NCI-H2196 (cell line): ENCODE data around the gene MRC1.

Source experiments
- DNase-seq: peaks from one replicate; lab custom pipeline; 2025; ENCODE audit not compliant: unreplicated experiment; lab: John Stamatoyannopoulos, UW

Gene MRC1

GRCh38 chr10:17808971-17809841 is at the start of gene MRC1:
TSS of gene MRC1 (plus strand) at chr10:17809348. CDS start at chr10:17809466, 118 bp downstream.
- no peak for DNase-seq

- DNase-seq: no peak
Observed at GRCh38 chr10:17764142-17764541, 45.0 kb upstream of the MRC1 start.

DNA sequence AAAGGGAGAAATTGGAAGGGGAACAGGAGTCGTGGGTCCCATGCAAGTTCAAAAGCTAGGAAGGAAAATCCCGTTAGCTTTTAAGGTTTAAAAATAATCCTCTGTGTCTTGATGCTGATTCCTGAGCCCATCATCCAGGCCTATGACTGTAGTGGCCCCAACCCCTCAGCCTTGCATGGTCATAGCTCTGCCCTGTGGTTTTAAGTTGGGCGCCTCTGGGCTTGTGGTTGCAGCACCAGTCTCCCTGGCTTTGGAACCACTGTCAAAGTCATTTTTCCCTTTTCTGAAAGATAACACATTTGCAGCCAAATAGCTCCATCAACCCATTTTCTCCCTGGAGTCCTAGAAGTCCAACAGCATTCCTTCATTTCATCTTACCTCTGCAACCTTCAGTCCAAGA is 43.5 kb upstream of the MRC1 start:
- DNase-seq: no peak

DNA sequence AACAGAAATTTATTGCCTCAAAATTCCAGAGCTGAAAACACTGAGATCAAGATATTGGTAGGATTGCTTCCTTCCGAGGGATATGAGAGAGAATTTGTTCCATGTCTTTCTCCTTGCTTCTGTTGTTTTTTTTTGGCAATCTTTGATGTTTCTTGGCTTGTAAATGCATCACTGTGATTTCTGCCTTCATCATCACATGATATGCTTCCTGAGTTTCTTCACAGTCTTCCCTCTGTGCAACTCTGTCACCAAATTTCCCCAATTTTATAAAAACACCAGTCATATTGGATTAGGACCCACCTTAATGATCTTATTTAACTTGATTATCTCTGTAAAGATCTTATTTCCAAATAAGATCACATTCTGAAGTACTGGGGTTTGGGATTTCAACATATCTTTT is 42.4 kb upstream of the MRC1 start:
- no peak for DNase-seq

GRCh38 chr10:17768496-17768895 is 40.7 kb upstream of the MRC1 start:
- no peak for DNase-seq

DNA sequence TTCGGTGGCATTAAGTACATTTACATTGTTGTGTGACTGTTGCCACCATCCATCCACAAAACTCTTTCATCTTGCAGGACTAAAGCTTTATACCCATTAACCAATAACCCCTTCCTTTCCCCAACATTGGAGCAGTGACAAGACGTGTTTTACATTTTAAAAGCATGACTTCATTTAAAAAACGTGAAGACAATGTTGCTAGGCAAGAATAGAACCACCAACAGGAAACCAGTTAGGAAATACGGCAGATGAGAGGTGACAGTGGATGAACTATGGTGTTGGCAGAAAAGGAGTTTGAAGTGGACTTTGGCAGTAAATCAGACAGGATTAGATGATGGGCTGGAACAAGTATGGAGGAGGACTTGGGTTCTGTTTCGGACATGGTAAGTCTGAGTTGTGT is 40.2 kb upstream of the MRC1 start:
- no peak for DNase-seq

GRCh38 chr10:17771017-17771416 is 38.1 kb upstream of the MRC1 start:
- no peak for DNase-seq

DNA sequence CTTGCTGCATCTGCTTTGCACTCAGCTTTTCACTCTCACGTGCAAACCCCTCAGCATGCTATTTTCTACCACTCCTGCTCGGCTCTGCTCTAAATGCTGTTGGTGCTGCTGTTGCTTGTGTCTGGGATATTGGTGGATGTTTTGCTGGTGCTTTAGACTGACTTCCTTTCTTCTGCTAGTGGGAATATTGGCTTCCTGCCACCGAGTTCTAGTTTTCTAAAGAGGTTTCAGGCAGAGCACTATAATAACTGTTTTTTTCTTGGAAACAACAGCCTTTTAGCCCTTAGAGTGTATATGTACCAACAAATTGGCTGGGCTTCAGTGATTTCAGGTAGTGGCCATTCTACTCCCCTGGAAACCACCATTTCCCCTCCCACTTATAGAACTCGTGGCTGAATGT is 29.4 kb upstream of the MRC1 start:
- no peak for DNase-seq

DNA sequence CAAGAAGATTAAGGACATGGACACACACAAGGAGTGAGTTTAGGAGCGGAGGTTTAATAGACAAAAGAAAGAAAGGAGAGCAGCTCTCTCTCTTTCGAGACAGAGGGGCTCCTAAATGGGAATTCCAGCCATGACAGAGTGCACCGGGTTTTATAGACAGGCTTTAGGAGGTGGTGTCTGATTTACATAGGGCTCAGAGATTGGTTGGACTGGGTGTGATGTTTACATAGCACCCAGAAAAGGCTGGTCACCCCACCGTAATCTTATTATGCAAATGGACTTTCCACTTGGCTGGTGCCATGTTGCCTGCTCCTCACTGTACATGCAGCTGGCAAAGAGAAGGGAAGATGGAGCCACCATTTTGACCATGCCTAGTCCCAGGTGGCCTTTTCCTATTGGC is 28.4 kb upstream of the MRC1 start:
- no peak for DNase-seq

DNA sequence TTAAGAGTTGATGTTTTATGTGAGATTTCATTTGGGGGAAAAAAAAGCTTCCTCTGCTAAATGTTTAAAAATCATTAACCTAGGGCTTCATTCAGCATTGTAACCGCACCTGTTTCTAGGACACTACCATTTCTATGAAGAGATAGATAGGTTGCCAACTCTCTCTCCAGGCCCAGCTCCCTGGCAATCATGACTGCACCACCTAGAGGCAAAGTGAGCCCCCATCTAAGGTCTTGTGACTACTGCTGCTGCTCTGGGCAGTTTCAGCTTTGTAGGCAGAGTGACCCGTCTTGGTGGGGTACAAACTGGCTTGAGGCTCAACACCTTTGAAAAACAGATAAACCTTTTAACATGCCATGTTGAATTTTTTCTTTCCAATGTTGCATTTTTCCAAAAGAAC is 27.3 kb upstream of the MRC1 start:
- no peak for DNase-seq

- no peak for DNase-seq
Observed at GRCh38 chr10:17782921-17783665, 26.1 kb upstream of the MRC1 start.

DNA sequence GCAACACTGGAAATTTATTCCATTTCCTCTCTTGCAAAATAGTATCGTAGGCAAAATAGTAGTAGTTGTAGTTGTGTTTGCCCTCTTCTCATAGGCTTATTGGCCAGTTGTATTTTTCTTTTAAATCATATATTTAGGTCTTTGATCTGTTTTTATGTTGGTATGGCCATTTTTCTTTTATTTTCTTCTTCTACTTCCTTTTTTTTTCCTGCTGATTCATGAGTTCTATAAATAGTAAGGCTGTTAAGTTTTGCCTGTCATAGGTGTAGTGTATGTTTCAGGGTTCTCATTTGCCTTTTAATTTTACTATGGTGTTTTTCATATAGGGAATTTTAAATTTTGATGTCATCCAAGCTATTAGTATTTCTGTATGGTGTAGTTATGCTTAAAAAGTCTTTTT is 25.4 kb upstream of the MRC1 start:
- DNase-seq: no peak

- no peak for DNase-seq
Observed at GRCh38 chr10:17784688-17785087, 24.5 kb upstream of the MRC1 start.

DNA sequence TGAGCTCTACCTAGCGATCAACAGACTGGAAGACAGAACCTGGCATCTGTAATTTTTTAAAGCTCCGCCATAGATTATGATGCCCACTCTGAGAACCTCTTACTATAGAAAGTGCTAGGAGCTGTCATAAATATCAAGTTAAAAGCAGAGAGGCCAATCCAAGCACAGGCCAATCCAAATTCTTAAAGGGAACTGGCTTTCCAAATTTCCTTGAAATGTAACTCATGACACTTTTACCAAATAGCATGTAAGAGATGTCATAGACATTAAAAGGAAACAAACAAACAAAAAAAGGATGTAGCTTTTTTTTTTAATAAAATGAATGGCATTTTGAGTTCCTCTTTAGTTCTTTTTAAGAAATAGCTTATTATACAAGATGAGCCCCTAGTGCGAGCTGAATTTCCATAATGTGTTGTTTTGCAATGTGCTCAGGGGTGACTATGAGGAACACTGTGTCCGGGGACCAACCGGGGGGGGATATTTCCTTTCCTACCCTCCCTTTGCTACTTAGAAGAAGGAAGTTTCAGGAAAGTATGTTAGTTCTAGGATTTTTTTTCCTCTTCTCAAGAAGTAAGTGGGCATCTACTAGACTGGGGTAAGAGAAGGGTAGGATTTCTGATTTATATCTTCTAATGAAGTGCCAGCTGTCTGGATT is 23.7 kb upstream of the MRC1 start:
- DNase-seq: no peak

- DNase-seq: no peak
Observed at GRCh38 chr10:17787087-17787961, 21.8 kb upstream of the MRC1 start.

DNA sequence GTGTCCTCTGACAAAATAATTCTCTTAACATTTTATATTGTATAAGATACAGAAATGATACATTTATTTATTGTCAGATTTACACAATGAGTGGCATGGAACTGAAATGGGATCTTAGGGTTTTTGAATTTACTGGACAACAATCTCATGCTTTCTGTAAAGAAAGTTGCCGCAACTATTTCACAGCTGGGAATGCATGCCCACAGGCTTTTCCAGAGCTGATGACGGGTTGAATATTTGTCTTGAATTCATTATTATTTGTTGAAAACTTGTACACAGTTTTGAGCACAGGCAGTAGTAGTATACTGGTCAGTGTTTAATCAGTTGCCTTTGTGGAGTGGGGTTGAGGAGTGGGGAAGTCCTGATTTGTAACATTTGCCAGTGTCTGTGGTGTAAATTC is 20.5 kb upstream of the MRC1 start:
- DNase-seq: no peak

GRCh38 chr10:17789396-17789795 is 19.8 kb upstream of the MRC1 start:
- no peak for DNase-seq

DNA sequence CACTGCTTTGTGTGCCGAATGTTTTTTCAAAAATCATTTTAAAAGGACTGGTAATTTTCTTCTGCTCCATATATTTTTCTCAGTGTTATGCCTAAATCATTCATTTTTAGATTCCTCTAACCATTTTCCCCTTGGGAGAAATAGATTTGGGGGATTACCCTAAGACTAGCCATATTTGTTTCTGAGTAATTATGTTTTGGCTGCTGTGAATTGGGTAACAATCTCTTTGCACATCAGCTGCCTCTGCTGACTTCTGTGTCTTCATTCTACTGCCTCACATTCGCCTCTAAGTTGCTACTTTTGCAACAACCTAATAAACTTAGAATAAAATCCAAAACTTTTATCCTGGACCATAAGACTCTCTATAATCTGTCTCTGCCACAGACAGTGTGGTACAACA is 18.5 kb upstream of the MRC1 start:
- DNase-seq: no peak

DNA sequence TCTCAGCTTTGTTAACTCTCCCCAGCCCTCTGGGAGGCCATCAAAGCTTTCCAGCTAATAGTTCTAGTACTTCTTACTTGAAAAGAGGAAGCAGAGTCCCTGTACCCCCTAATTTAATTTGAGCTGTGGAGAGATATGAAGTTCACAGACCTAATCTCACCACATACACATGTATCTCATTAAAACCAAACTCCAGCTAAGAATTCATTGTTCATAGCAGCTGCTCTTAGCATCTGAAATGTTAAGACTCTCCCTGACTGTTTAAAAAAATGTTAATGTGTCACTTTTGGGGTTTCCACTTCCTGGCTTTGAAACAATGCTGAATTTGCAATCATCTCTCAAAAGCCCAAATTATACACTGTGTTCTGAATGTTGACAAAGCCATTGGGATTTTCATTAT is 16.2 kb upstream of the MRC1 start:
- DNase-seq: no peak

DNA sequence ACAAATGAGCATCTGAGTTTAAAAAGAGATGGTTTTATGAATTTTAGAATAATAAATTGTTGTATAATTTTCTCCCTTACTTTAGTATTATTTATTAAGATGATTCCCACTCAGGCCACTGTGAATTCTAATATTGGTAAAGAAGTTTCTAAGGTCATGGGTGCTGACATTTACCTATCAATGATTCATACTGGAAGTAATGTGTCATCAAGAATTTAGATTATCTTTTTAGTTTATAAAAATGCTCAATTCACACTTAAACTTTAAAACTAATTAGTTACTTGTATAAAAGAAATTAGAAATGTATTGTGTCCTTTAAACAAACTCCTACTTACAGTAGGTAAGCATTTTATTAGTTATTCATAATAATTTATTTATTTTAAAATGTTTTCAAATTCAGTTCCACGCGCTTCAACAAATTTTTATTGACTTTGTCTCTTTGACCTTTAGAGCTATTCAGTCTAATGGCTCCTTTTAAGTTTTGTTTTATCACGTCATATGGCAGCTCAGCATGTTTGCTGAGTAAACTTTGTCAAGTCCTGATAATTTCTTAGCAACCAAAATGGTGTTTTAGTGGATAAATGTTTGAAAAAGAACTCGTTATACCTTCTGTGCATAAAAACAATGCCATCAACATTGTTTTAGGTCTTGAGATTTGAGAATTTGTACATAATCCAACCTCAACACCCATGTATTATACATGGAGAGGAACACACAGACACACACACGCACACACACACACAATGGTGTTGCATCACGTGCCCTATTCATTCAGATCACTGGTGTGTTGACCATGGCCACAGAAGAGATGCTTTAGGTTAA is 15.1 kb upstream of the MRC1 start:
- DNase-seq: no peak
